HL-60 (cell line): ENCODE results near the gene PRUNE1.

Source experiments
- CTCF ChIP-seq: IDR thresholded peaks from one replicate; pipeline ENCODE4 v1.5.1; 2011; ENCODE audit warnings: low read length, control low read depth, inconsistent platforms; ENCODE audit not compliant: insufficient read depth
- POLR2AphosphoS5 ChIP-seq: IDR thresholded peaks from 2 replicates; pipeline ENCODE4 v1.6.1; 2012; ENCODE audit warnings: low read depth
- SPI1 ChIP-seq: IDR thresholded peaks from 2 replicates; pipeline ENCODE4 v1.6.1; 2012; ENCODE audit warnings: low read depth, mild to moderate bottlenecking, borderline replicate concordance

DNA sequence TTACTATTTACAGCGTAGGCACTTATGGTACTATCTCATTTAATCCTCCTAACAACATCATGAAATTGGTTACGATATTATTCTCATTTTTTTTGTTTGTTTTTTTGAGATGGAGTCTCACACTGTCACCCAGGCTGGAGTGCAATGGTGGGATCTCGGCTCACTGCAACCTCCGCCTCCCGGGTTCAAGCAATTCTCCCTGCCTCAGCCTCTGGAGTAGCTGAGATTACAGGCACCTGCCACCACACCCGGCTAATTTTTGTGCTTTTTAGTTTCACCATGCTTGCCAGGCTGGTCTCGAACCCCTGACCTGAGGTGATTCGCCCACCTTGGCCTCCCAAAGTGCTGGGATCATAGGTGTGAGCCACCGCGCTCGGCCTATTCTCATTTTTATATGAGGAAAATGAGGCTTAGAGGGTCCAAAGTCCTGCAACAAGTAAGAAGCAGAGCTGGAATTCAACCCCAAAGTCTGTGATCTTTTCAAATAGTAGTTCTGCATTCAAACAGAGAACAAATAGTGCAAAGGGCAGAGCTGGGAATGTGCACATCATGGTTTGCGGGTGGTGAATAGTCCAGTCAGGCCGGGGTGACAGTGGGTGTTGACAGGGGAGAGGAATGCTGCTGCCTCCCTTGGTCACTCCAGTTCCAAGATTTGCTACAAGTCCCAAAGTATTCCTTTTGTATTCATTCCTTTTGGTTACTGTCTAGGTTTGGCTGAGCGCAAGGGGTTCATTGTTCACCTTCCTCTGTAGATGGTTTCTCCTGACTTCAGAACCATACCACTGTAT is 4.6 kb downstream of the PRUNE1 start:
- TF ChIP-seq CTCF, result no peak
- TF ChIP-seq SPI1, result no peak
- TF ChIP-seq POLR2AphosphoS5, result no peak
